A673 (cell line): Measurements from ENCODE around the gene RNMT.

Experiments
- CTCF ChIP-seq: fragments of 300-800, 200-600 bp; sonication (generic); conservative IDR thresholded peaks from 2 replicates; pipeline ENCODE4 v1.5.1; 2017; ENCODE audit warnings: low read depth, mild to moderate bottlenecking, antibody characterized with exemption, low read length, moderate library complexity, mixed read lengths
- EZH2 ChIP-seq: fragments of 200-600 bp; sonication (generic); IDR thresholded peaks from 2 replicates; pipeline ENCODE4 v1.6.1; 2017; ENCODE audit warnings: borderline replicate concordance, low read depth, mild to moderate bottlenecking, mixed read lengths, antibody characterized with exemption, low read length; ENCODE audit not compliant: poor library complexity, severe bottlenecking

DNA sequence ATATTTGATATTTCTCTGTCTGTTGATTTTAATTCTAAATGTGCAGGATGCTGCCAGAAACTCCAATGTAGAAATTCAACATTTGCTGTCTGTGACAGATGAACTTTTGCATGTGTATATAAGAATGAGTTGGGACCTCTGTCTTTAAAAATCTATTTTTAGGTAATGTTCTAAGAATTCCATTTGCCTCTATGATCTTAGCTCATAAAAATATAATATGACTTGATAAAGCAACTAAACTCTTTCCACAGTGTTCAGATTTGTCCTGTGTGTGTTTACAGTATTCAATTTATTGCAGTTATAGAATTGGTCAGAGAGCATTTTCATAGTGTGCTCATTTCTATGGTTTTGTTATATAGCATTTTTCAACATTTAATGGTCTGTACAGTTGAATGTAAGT is 33.6 kb downstream of the RNMT start:
- TF ChIP-seq CTCF (no peak), EZH2 (no peak)
